ENCODE measurements around the gene COX8C. TPM values are rescaled to one million over a fixed set of nuclear protein-coding genes. Genes with fewer than 3 reads are reported as not detected.

COX8C gene
- total RNA-seq, 2 donors from 2014 or later = not detected

DNA sequence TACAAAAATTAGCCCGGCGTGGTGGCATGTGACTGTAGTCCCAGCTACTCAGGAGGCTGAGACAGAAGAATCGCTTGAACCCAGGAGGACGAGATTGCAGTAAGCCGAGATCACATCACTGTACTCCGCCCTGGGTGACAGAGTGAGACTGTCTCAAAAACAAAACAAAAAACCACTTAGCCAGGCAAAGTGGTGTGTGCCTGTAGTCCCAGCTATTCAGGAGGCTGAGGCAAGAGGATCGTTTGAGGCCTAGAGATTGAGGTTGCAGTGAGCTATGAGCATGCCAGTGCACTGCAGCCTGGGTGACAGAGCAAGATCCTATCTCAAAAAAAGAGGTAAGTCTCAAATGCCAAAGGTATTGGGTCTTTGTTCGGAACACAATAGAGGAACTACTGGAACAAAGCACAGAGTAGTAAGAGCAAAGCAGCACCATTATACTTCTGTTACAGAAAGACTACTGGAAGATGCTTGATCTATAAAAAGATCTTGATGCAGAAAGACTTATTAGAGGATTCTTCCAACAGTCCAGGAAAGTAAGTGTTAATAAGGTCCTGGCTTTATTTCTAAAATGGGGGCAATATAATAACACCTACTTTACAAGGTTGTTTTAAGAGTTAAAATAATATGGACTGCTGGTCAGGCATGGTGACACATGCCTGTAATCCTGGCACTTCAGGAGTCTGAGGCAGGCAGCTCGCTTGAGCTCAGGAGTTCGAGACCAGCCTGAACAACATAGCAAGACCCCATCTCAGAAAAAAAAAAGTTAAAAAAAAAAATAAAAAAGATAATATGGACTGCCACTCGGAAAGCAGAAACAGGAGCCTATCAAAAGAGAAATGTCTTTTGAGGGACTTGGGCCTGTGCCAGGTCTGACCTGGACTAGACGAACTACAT, 44.0 kb upstream of the COX8C start:
- Histone ChIP-seq H3K4me3 (no peak overlapping the region), H3K9me3 (no peaks in the 10 kb centered on the region), H3K4me1 (peaks cover 13% of the 10 kb centered on the region), H3K27ac (no peak overlapping the region), H3K36me3 (replicated peaks in 1 of 2; ENCODE audit: insufficient read depth in 1 of 2, low read depth in 2 of 2) (no peaks in the 10 kb centered on the region), H3K27me3 (no peaks in the 10 kb centered on the region)
- intact Hi-C loops (cut with DNase I) = no loop called here
- TF ChIP-seq POLR2A (IDR thresholded peaks at IDR 0.05) = no peak
- TF ChIP-seq, protein P1, sequence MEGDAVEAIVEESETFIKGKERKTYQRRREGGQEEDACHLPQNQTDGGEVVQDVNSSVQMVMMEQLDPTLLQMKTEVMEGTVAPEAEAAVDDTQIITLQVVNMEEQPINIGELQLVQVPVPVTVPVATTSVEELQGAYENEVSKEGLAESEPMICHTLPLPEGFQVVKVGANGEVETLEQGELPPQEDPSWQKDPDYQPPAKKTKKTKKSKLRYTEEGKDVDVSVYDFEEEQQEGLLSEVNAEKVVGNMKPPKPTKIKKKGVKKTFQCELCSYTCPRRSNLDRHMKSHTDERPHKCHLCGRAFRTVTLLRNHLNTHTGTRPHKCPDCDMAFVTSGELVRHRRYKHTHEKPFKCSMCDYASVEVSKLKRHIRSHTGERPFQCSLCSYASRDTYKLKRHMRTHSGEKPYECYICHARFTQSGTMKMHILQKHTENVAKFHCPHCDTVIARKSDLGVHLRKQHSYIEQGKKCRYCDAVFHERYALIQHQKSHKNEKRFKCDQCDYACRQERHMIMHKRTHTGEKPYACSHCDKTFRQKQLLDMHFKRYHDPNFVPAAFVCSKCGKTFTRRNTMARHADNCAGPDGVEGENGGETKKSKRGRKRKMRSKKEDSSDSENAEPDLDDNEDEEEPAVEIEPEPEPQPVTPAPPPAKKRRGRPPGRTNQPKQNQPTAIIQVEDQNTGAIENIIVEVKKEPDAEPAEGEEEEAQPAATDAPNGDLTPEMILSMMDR (IDR thresholded peaks at IDR 0.05) = no peak
- ATAC-seq = no peak
- WGBS, 2 donors = 90 to 92% methylated on average over 12 of the region's 12 CpGs
- peak in 1 of 4 donors; percentile 24 for DNase-seq

DNA sequence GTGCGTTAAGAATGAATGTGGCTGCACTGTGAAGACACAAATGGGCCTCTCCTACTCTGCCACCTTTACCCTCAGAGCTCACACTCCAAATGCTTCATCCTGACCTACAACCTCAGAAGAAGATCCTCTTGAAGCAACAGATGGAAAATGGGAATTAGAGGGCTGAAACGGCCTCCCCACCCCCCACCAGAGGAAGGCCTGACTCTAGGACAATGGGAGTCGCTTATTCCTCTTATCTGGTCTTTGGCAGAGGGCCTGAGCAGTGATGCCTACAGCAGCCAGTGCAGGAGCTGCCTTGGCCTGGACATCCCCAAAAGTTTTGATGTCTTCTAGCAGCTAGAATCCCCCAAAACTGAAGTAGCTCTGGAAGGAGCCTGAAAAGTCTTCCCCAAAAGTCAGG, 43.3 kb upstream of the COX8C start:
- no peaks in the 10 kb centered on the region for H3K36me3 ChIP-seq (replicated peaks in 1 of 2; ENCODE audit: insufficient read depth in 1 of 2, low read depth in 2 of 2)
- H3K27me3 ChIP-seq = no peaks in the 10 kb centered on the region
- ATAC-seq = no peak
- WGBS, 2 donors = 45 to 68% methylated on average over 3 of the region's 3 CpGs
- H3K27ac ChIP-seq = no peak overlapping the region
- no peak overlapping the region for H3K4me3 ChIP-seq
- TF ChIP-seq POLR2A (IDR thresholded peaks at IDR 0.05) = no peak
- H3K4me1 ChIP-seq = peaks cover 13% of the 10 kb centered on the region
- no peak for DNase-seq
- intact Hi-C loops (cut with DNase I) = no loop called here
- no peaks in the 10 kb centered on the region for H3K9me3 ChIP-seq

GRCh38 chr14:93304771-93305170, 42.2 kb upstream of the COX8C start:
- WGBS, 2 donors = 93 to 94% methylated on average over 1 of the region's 1 CpG
- no peak for TF ChIP-seq POLR2A (IDR thresholded peaks at IDR 0.05)
- TF ChIP-seq, protein P1 (IDR thresholded peaks at IDR 0.05) = no peak
- no peaks in the 10 kb centered on the region for H3K9me3 ChIP-seq
- intact Hi-C loops (cut with DNase I) = no loop called here
- no peak overlapping the region for H3K4me3 ChIP-seq
- H3K4me1 ChIP-seq = peaks cover 18% of the 10 kb centered on the region
- no peaks in the 10 kb centered on the region for H3K27me3 ChIP-seq
- ATAC-seq = no peak
- no peaks in the 10 kb centered on the region for H3K36me3 ChIP-seq (replicated peaks in 1 of 2; ENCODE audit: insufficient read depth in 1 of 2, low read depth in 2 of 2)
- no peak for DNase-seq
- no peak overlapping the region for H3K27ac ChIP-seq

GRCh38 chr14:93305725-93306418, 41.1 kb upstream of the COX8C start:
- Histone ChIP-seq H3K36me3 (replicated peaks in 1 of 2; ENCODE audit: insufficient read depth in 1 of 2, low read depth in 2 of 2) (no peaks in the 10 kb centered on the region), H3K27ac (no peak overlapping the region), H3K9me3 (no peaks in the 10 kb centered on the region), H3K27me3 (no peaks in the 10 kb centered on the region), H3K4me3 (no peak overlapping the region), H3K4me1 (peaks cover 23% of the 10 kb centered on the region)
- 84 to 93% methylated on average over 6 of the region's 6 CpGs for WGBS, 2 donors
- intact Hi-C loops (cut with DNase I) = no loop called here
- ATAC-seq = no peak
- no peak for DNase-seq
- no peak for TF ChIP-seq POLR2A (IDR thresholded peaks at IDR 0.05)
- TF ChIP-seq, protein P1 (IDR thresholded peaks at IDR 0.05) = no peak

DNA sequence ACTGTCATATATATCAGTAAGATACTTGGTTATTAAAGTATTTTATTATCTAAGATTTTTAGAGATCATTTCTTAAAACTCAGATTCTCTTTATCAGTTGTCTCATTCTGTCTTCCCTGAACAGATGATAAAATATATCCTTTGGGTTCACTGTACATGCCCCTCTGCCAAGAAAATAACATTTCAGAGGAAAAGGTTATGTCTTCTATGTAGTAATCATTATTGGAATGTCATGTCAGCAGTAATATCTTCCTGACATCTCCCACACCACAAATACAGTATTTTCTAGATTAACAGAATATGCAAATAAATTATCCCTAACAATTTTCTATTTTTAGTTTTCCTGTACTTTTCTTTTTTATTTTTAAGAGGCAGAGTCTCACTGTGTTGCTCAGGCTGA, 40.2 kb upstream of the COX8C start:
- ATAC-seq (no peak), DNase-seq (no peak)
- TF ChIP-seq POLR2A (IDR thresholded peaks at IDR 0.05) = no peak
- TF ChIP-seq, protein P1 (IDR thresholded peaks at IDR 0.05) = no peak
- Histone ChIP-seq H3K36me3 (replicated peaks in 1 of 2; ENCODE audit: insufficient read depth in 1 of 2, low read depth in 2 of 2) (no peaks in the 10 kb centered on the region), H3K27ac (no peak overlapping the region), H3K9me3 (no peaks in the 10 kb centered on the region), H3K27me3 (no peaks in the 10 kb centered on the region), H3K4me1 (peaks cover 20% of the 10 kb centered on the region), H3K4me3 (no peak overlapping the region)
- intact Hi-C loops (cut with DNase I) = no loop called here
